ENCODE results near the gene HRK. TPM values are rescaled to one million over a fixed set of nuclear protein-coding genes. Genes with fewer than 3 reads are reported as not detected.

Gene HRK
- total RNA-seq, 2 donors from 2014 or later: 0.14 TPM; not detected in 1

GRCh38 chr12:116924558-116925453 lies 43.6 kb upstream of the HRK start:
- no peak overlapping the region for H3K27ac ChIP-seq
- DNase-seq (ENCODE audit: low spot score) (no peak), ATAC-seq (ENCODE audit: insufficient number of reproducible peaks, low FRiP score, low read depth) (no peak)
- no peak for TF ChIP-seq CTCF (IDR thresholded peaks at IDR 0.05)
- no peaks in the 10 kb centered on the region for H3K9me3 ChIP-seq
- peaks cover 11 to 41% of the 10 kb centered on the region in 2 donors for H3K4me1 ChIP-seq (ENCODE audit: control insufficient read depth in 1 of 2, low read depth in 2 of 2)
- H3K4me3 ChIP-seq: no peak overlapping the region
- H3K27me3 ChIP-seq (replicated peaks; ENCODE audit: insufficient read depth): no peaks in the 10 kb centered on the region
- H3K36me3 ChIP-seq: peaks cover 12% of the 10 kb centered on the region

GRCh38 chr12:116922194-116922897 lies 41.1 kb upstream of the HRK start:
- no peaks in the 10 kb centered on the region for H3K9me3 ChIP-seq
- no peak for DNase-seq (ENCODE audit: low spot score)
- H3K27ac ChIP-seq: no peak overlapping the region
- no peaks in the 10 kb centered on the region for H3K36me3 ChIP-seq
- no peaks in the 10 kb centered on the region for H3K27me3 ChIP-seq (replicated peaks; ENCODE audit: insufficient read depth)
- ATAC-seq (ENCODE audit: insufficient number of reproducible peaks, low FRiP score, low read depth): no peak
- H3K4me1 ChIP-seq (ENCODE audit: control insufficient read depth in 1 of 2, low read depth in 2 of 2): peaks cover 10 to 47% of the 10 kb centered on the region in 2 donors
- TF ChIP-seq CTCF (IDR thresholded peaks at IDR 0.05): no peak
- no peak overlapping the region for H3K4me3 ChIP-seq

- no peak for TF ChIP-seq CTCF (IDR thresholded peaks at IDR 0.05)
- DNase-seq (ENCODE audit: low spot score) (no peak), ATAC-seq (ENCODE audit: insufficient number of reproducible peaks, low FRiP score, low read depth) (no peak)
- peaks cover 7 to 32% of the 10 kb centered on the region in 2 donors for H3K4me1 ChIP-seq (ENCODE audit: control insufficient read depth in 1 of 2, low read depth in 2 of 2)
- no peaks in the 10 kb centered on the region for H3K27me3 ChIP-seq (replicated peaks; ENCODE audit: insufficient read depth)
- no peak overlapping the region for H3K4me3 ChIP-seq
- no peaks in the 10 kb centered on the region for H3K9me3 ChIP-seq
- H3K36me3 ChIP-seq: no peaks in the 10 kb centered on the region
- no peak overlapping the region for H3K27ac ChIP-seq
These were observed 39.7 kb upstream of the HRK start for GRCh38 chr12:116920939-116921338.

GRCh38 chr12:116919706-116920485 lies 38.7 kb upstream of the HRK start:
- no peak for ATAC-seq (ENCODE audit: insufficient number of reproducible peaks, low FRiP score, low read depth)

More at GRCh38 chr12:116919706-116920485, 38.7 kb upstream of the HRK start:
- Histone ChIP-seq H3K4me1 (ENCODE audit: control insufficient read depth in 1 of 2, low read depth in 2 of 2) (peaks cover 5 to 22% of the 10 kb centered on the region in 2 donors), H3K27ac (no peak overlapping the region), H3K9me3 (no peaks in the 10 kb centered on the region), H3K4me3 (no peak overlapping the region), H3K27me3 (replicated peaks; ENCODE audit: insufficient read depth) (no peaks in the 10 kb centered on the region), H3K36me3 (no peaks in the 10 kb centered on the region)
- DNase-seq (ENCODE audit: low spot score): no peak
- no peak for TF ChIP-seq CTCF (IDR thresholded peaks at IDR 0.05)
